Loucy (cell line): ENCODE measurements around the gene PARM1.

Experiments
- CTCF ChIP-seq: fragments of 200-600 bp; sonication (generic); conservative IDR thresholded peaks from 2 replicates; pipeline ENCODE4 v1.5.1; 2014; ENCODE audit warnings: mild to moderate bottlenecking, antibody characterized with exemption, low read length
- EZH2phosphoT487 ChIP-seq: fragments of 200-600 bp; IDR thresholded peaks from 2 replicates; pipeline ENCODE4 v1.6.1; 2018; ENCODE audit warnings: antibody characterized with exemption, mild to moderate bottlenecking, moderate library complexity, borderline replicate concordance

GRCh38 chr4:75051431-75051830 lies 118.5 kb downstream of the PARM1 start:
- TF ChIP-seq CTCF (no peak), EZH2phosphoT487 (no peak)
